Left kidney (tissue), 2 donors: ENCODE results near the gene CRADD. TPM values are rescaled to one million over a fixed set of nuclear protein-coding genes. Genes with fewer than 3 reads are reported as not detected.

Experiments
- DNase-seq: peaks from one replicate; pipeline ENCODE4 v3.0.0-alpha.2; 2013
- polyA plus RNA-seq: library from polyadenylated mRNA; unstranded; fragments of 120-200 nt; gene quantifications from one replicate; pipeline ENCODE4 v1.2.1, GENCODE V29; 2013; ENCODE audit not compliant: insufficient read length

The CRADD gene
- polyA plus RNA-seq, 1 donor, result 11.4 TPM

GRCh38 chr12:93939641-93940325 lies 262.6 kb downstream of the CRADD start:
- no peak for DNase-seq

GRCh38 chr12:93943780-93944179 lies 266.6 kb downstream of the CRADD start:
- DNase-seq, result no peak

GRCh38 chr12:93944201-93944600 lies 267.0 kb downstream of the CRADD start:
- no peak for DNase-seq

Other genes starting within 250 kb of the CRADD start
- 173 TPM for gene UBE2N, start 235.4 kb upstream of the CRADD start, polyA plus RNA-seq
- 80.6 TPM for gene MRPL42, start 209.9 kb upstream of the CRADD start, polyA plus RNA-seq
- 36.1 TPM for gene SOCS2, start 104.7 kb upstream of the CRADD start, polyA plus RNA-seq